Testis (tissue), 2 donors: ENCODE results near the gene RGS9.

Experiments
- CTCF ChIP-seq, 3 experiments: fragments of 450-650 bp in 2 of 3; fragments of 200-600 bp in 1 of 3; sonication (generic) in 1 of 3; IDR thresholded peaks; one replicate each; pipeline ENCODE4 v1.5.1; 2016 to 2019; ENCODE audit warnings: antibody characterized with exemption in 3 of 3, mild to moderate bottlenecking in 2 of 3, moderate library complexity in 1 of 3
- POLR2A ChIP-seq: fragments of 450-650 bp; IDR thresholded peaks from one replicate; pipeline ENCODE4 v1.6.1; 2017; ENCODE audit warnings: antibody characterized with exemption, mild to moderate bottlenecking, moderate library complexity

GRCh38 chr17:65219707-65220106 is 82.5 kb downstream of the RGS9 start:
- TF ChIP-seq CTCF (IDR thresholded peaks at IDR 0.05) (no peak), POLR2A (no peak)
